ENCODE measurements around the gene EID1.

Gene EID1

DNA sequence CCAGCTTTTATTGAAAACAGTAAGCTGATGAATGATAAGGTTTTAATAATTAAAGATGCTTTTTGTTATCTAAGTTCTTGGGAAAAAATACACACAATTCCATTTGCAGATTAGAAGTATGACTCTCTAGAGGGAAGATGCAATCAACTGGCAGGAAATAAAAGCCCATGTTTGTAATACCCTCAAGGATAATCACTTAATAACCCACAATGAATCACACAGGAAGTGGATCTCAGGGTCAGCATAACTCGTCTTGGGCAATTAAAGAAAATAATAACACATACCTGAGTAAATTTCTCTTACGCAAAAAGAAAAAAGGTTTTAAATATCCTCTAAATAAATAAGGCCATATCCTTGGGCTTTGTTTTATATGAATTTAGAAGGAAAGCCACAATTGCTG lies 9.4 kb upstream of the EID1 start:
- peak; percentile 64 for DNase-seq (ENCODE audit: low read depth)
- no peak overlapping the region for H3K4me3 ChIP-seq (ENCODE audit: low read length)
- TF ChIP-seq, protein P1, sequence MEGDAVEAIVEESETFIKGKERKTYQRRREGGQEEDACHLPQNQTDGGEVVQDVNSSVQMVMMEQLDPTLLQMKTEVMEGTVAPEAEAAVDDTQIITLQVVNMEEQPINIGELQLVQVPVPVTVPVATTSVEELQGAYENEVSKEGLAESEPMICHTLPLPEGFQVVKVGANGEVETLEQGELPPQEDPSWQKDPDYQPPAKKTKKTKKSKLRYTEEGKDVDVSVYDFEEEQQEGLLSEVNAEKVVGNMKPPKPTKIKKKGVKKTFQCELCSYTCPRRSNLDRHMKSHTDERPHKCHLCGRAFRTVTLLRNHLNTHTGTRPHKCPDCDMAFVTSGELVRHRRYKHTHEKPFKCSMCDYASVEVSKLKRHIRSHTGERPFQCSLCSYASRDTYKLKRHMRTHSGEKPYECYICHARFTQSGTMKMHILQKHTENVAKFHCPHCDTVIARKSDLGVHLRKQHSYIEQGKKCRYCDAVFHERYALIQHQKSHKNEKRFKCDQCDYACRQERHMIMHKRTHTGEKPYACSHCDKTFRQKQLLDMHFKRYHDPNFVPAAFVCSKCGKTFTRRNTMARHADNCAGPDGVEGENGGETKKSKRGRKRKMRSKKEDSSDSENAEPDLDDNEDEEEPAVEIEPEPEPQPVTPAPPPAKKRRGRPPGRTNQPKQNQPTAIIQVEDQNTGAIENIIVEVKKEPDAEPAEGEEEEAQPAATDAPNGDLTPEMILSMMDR (conservative IDR thresholded peaks at IDR 0.05; ENCODE audit: low read length), result no peak

DNA sequence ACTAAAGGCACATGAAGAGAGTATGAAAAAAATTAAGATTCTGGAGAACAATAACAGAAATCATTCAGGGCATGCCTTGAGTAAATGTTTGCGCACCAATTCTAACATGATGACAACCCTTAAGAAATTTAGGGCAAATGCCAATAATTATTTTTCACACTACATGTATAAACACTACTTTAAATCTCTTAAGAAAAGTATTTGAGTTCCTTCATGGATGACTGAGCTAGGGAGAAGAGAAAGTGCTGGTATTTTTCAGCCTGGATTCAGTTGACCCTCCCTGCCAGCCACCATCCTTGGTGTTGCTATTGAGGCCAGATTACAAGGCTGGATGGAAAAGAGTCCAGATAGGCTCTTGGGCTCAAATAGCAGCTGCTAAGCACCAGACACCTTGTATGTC lies 8.0 kb upstream of the EID1 start:
- H3K4me3 ChIP-seq (ENCODE audit: low read length), result no peak overlapping the region
- no peak for DNase-seq (ENCODE audit: low read depth)
- TF ChIP-seq, protein P1 (conservative IDR thresholded peaks at IDR 0.05; ENCODE audit: low read length), result no peak

DNA sequence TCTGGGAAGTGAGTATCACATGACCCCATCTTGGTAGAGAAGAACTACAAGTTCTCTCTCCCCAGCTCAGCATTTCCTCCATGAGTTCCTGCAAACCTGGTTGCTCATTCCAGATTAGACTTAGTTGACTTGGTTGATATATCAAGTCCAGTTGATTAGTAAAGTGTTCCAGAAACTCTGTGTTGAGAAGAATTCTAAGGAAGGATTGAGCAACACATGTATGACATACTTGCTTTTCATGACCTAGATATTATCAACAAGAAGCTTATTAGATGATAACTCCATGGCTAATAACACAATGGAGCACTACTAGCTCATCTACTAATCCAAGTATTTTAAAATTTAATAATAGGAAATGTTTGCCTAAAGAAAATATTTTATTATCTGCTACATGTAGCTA lies 6.4 kb upstream of the EID1 start:
- no peak for DNase-seq (ENCODE audit: low read depth)
- H3K4me3 ChIP-seq (ENCODE audit: low read length), result no peak overlapping the region
- TF ChIP-seq, protein P1 (conservative IDR thresholded peaks at IDR 0.05; ENCODE audit: low read length), result no peak

DNA sequence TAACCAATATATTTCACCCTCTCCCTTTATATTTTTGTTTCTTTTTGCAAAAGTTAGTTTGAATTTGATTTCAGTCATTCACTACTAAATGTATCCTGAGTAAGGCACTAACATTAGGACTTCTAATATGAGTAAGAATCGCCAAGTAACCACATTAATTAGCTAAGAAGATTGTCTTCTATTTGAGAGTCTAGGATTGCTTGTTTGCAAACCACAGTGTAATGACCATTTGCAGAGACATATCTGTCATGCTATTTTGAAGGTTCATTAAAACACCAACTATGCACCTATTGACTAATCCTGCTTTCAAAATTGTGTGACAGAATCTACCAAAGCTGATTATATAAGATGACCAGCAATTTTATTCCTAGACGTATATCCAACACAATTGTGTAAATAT lies 5.3 kb upstream of the EID1 start:
- no peak for DNase-seq (ENCODE audit: low read depth)
- TF ChIP-seq, protein P1 (conservative IDR thresholded peaks at IDR 0.05; ENCODE audit: low read length), result no peak
- no peak overlapping the region for H3K4me3 ChIP-seq (ENCODE audit: low read length)

DNA sequence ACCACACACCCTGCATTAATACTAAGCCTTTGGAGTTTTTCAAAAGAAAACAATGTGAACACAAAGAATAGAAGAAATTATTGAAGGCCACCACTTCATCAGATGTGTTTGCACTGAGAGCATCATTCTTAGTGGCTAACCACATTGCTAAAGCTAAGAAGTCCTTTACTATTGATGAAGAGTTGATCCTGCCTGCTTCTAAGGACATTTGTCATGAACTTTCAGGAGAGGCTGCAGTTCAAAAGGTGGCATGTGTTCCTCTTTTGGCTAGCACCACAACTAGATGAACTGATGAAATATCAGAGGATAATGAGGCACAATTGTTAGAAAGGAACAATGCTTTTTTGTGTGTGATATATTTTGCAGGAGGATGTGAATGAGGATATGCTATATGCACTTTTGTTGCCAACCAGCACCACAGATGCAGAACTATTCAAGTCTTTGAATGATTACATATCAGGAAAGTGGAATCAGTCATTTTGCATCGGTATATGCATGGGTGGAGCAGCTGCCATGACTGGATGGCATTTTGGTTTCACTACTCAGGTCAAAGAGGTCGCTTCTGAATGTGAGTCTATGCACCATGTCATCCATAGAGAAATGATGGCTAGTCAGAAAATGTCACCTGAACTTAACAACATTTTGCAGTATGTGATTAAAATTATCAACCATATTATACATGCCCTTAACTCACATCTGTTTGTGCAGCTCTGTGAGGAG lies 2.5 kb upstream of the EID1 start:
- TF ChIP-seq, protein P1 (conservative IDR thresholded peaks at IDR 0.05; ENCODE audit: low read length), result no peak
- DNase-seq (ENCODE audit: low read depth), result no peak
- no peak overlapping the region for H3K4me3 ChIP-seq (ENCODE audit: low read length)

DNA sequence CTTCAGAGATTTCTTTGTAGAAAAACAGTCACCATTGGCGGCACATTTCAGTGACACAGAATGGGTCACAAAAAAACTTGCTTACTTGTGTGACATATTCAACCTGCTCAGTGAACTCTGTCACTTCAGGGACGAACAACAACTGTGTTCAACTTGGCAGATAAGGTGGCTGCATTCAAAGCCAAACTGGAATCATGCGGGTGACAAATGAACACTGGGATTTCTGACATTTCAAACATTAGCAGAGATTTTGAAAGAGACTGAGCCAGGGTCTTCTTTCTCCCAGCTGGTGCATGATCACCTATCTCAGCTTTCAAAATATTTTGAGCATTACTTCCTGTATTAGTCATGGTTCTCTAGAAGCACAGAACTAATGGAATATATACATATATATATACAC lies 1.9 kb upstream of the EID1 start:
- DNase-seq (ENCODE audit: low read depth), result no peak
- TF ChIP-seq, protein P1 (conservative IDR thresholded peaks at IDR 0.05; ENCODE audit: low read length), result no peak
- no peak overlapping the region for H3K4me3 ChIP-seq (ENCODE audit: low read length)

DNA sequence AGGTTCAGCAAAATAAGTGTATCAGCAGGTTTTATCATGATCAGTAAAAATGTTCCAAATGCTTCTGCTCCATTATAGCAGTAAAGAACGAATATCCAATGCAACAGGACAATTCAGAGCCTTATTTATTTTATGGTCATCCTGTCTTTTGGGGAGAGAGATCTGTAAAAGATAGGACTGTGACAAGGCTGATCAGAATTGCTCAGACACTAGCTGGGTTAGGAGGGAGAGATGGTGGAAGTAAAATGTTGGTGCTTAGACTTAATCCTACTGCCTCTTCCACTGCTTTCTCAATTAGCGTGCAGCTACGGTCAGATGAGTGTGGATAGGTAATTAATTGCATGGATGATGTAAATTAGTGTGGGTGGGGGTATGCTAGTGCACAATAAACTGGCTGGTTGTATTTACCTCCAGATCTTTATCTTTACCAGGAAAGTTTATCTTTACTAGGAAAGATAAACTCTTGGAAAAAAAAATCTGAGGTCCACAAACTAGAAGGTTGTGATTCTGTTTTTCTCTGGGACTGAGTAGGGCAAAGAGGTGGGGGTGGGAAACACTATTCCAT lies 2.2 kb downstream of the EID1 start:
- TF ChIP-seq, protein P1 (conservative IDR thresholded peaks at IDR 0.05; ENCODE audit: low read length), result no peak
- H3K4me3 ChIP-seq (ENCODE audit: low read length), result peak overlapping the region; percentile 17; the same call in 1 of the 2 replicates
- no peak for DNase-seq (ENCODE audit: low read depth)
